GM21825 (cell line): ENCODE data around the gene CKB.

ENCODE experiments used
- ATAC-seq: cut with Tn5 transposase; IDR thresholded peaks from one replicate; pipeline ENCODE4 v1.9.1; 2021; ENCODE audit warnings: mild to moderate bottlenecking, moderate library complexity; ENCODE audit not compliant: unreplicated experiment

The CKB gene

DNA sequence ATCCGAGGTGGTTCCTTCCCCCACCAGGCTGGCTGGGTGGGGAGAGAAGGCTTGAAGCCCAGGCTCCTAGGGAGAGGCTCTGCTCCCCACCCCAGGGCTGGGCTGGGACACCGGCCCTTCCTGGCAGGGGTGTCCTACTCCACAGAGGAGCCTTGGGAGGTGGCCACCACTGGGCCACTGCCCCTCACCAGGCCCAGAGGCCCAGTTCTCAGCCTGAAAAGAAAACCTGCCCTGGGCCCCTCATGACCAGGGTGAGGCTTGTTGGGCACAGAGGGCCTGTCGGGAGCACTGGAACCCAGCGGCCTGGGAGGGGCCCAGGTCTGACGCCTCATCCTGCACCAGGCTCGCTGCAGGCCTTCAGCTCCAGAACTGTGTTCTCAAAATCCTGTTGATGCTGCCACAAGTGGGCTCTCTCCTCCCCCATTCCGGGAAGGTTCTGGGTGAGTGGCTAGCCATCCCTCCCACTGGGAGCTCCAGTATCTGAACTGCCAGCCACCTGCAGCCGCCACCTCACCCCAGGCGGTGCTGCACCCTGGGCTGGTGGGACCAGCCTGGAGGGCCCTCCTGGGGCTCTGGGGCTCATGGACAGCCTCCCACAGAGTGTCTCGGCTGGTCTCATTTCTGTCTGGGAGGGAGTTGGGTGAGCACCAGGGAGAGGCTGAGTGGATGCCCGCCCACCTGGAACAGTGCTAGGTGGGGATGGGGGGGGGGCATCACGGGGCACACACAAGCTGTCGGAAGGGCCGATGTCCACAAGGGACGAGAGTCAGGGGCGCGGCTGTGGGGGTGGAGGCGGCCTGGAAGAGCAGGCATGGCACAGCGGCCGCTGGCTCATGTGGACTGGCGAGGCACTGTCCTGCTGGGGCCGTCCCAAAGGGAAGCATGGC is 28.1 kb upstream of the CKB start:
- ATAC-seq = no peak

DNA sequence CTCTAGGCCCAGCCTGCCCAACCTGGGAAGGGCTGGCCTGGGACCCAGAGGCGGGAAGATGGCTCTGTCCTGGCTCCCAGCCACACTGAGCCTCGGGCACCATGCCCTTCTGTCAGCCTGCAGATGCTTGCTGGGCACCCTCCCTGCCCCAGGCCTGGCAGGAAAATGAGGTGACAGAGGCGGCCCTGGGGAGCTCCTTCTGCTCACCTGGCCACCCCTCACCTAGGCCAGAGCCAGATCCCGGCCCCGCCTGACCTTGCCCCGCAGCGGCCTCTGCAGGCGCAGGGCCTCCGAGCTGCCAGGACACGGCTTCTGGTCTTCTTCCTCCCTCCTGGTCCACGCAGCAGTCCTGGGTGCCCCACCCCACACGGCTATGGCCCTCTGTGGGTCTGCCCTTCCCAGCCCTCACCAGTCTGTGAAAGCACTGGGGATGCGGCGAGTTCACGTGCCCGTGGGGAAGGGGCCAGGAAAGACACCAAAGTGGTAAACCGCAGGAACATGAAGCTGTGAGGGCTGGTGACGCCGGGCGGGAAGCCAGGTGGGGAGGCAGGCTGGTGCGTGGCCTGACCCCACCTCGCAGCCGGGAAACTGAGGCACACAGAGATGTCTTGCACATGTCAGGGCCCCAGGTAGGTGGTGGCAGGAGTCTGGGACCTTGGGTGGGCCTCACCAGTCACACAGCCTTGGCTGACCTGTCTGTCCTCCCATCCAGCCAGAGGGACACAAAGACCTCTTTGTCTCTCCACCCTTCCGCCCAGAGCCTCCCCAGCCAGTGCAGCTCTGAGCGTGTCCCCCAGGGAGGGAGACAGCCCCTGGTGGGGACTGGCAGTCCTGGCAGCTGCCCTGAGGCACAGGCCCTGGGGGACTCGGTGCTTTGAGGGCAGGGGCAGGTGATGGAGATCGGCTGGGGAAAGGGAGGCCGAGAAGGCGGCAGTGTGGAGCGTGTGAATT is 27.0 kb upstream of the CKB start:
- no peak for ATAC-seq

DNA sequence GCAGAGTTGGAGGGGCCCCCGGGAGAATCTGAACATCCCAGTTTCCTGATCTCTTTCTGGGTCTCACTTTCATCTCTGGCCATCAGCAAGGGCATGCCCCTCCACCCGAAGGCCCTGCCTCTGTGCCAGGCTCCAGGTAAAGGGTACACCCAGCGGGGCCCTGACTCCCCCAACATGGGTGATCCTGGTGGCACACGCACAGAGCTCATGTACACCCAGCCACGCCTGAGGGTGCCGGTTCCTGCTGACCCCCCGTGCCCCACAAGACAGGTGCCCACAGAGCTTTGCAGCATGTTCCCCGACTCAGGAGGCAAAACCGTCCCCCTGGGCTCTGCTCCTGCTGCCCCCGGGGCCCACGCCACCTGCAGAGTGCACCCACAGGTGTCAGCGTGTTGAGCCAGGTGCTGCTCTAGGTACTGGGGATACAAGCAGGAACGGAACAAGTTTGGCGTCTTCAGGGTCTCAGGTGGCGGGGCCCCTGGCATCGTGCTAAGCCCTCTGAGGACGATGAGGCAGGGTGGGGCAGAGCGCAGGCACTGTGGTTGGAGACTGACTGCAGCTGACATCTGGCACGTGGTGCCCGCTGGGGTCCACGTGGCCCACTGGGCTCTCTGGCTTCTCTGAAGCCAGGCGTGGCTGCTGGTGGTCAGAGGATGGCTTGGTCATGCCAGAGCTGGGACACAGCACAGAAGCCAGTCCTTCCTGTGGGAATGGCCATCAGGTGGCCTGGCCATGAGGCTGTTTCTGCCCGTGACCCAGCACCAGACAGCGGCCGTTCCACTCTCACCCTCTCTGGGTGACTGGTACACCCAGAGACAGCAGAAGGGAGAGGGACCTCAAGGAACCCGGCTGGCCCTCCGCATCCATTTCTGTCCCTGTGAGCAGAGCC is 26.1 kb upstream of the CKB start:
- no peak for ATAC-seq

DNA sequence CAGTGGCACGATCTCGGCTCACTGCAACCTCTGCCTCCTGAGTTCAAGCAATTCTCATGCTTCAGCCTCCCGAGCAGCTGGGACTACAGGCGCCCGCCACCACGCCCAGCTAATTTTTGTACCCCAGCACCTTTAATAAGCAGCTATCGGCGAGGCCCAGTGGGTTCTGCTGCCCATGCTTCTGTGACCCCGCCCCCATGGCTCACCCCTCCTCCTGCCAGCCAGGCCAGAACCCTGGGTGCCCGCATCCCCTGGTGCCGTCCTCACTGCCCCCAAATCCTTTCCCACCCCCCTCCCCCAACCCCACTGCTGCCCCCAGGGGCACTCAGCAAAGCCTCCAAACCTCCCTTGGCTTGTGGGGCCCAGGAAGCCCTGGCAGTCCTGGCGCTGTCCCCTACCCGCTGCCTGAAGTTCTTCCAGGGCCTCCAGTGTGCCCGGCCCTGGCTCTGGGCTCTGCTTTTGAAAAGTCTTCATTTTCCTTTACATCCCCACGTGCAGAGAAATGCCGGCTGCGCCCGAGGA is 25.4 kb upstream of the CKB start:
- ATAC-seq = no peak

DNA sequence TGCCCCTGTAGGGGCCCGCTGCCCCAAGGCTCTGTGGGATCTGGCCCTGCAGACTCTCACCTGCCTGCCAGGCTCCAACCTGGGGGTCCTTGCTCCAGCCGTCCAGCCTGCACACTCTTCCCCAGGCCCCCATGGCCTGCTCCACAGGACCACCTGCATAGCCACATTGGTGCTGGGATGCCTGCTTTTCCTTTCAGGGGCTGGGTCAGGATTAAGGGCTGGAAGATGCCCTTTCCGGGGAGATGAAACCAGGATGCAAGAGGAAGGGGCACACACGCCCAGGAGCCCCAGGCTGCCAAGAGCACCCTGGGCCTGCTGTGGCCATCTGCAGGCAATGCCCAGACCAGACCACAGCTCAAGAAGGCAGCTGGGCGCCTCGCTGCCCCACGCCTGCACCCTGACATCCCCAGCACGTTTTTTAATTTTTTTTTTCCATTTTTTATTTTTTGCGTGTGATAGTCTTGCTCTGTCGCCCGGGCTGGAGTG is 24.9 kb upstream of the CKB start:
- no peak for ATAC-seq

DNA sequence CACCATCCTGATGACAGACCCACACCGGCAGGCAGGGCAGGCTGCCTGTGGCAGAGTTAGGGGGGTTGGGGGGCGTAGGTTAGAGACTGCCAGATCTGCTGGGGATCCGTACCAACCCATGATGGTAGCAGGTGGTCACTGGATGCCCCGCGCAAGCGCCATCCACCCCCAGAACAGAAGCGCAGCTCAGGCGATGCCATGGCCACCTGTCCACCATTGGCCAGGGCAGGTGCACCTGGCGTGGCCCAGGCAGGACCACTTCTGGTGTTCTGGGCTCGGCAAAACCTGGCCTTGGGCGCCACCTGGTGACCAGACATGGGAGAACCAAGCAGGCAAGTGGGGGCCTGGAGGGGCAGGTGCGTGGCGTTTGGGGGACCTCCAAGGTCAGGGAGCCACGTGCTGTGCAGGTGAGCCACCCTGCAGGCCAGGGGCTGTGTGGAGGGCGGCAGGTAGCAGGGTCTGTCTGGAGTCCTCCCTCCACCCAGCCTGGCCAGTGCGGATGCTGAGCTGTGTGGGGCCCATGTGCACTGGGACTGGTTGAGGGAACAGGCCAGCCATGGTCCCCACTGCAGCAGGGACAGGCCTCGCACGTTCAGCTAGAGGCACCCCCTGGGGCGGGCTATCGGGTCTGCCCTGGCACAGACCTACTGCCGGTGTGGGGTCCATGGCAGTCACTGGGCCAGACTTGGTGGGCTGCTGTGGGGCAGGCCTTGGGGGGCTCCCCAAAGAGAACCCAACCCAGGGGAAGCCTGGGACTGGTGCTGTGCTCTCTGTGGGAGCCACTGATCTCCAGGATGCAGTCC is 24.2 kb upstream of the CKB start:
- ATAC-seq = no peak

DNA sequence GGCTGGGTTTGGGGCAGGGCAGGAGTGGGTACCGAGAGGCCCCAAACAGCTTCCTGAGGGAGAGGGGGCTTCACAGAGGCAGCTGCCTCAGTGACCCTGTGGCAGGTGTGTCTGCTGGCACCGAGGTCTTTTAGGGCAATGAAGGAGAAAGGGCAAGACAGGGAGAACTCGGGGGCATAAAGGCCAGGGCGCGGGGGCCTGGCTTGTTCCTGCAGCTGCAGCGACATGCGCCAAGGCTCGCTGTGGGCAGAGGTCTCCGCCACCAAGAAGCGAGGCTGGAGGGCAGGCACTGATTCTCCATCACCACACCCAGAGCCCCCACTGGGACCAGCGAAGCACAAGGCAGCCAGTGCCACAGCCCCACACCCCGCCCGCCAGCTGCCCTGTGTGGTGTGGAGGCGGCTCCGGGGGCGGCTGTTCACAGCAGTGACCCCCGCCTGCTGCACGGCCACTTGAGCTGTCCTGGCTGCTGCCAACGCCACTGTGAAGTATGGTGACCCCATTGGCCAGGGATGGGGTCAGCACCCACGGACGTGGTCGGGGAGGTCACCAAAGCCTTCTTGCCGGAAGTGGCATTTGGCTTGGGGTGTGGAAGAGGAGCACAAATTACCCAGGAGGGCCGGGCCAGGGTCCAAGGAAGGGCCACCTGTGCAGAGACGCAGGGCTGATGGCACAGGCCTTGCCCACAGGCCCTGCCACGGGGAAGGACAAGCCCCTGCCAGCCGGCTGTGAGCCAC is 23.5 kb upstream of the CKB start:
- no peak for ATAC-seq

DNA sequence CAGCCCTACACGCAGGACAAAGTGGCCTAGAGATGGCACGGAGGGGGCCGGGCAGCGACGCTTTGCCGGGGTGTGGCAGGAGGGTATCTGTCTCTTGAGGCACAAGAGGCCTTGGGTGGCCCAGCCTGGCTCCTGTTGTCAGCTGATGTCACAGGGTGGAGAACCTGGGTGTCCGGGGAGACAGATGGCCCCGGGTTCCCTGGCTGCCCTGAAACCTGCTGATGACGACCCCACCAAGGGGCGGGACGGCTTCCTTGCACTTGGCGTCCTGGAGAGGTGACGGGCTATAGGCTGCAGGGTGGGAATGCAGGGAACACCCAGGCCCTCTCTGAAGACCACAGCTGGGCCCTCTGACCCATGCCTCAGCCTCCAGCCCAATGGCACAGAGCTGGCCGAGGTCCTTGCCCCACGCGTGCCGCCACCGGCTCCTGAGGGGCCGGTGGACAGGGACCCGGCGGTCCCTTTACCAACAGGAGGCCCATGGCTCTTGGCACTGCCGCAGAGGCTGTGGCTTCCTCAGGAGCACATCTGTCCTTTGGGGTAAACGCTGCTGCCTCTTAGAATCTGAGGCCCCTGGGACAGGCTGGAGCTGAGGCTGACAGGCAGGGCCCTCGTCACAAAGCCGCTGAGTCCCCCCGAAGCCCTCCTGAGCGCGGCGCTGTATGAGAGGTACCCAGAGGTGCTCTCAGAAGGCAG is 22.7 kb upstream of the CKB start:
- ATAC-seq = no peak

DNA sequence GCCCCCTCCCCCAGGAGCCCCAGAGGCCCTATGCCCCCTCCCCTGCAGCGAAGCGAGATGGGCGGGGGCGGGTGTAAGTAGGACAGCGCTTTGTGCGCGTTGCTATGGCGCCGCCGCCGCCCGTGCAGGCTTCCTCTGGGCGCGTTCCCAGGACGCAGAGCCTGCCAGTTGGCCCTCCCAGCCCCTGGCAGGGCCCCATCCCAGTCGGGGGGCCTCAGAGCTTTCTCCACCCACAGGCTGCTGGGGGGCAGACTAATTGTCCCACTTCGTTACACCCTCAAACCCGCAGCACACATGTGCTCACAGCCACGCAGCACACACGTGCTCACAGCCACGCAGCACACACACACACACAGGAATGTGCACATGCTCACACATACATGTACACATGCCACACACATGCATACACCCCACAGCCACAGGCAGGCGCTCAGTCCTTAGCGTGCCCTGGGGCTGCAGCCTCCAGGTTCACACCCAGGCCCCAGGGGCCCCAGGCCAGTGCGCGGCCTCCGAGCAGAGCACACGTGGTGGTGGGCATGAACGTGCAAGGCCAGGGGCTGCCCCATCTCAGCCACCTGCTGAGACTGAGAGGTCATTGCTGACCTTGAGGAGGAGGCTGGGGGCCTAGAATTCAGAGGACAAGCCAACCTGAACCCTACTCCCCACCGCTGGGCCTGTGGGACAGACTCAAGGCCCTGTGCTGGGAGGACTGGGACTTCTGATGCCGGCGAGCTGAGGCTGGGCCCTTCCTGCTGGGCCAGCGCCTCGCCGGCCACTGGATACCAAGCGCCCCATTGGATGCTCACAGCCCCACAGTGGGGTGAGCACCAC is 22.0 kb upstream of the CKB start:
- no peak for ATAC-seq

DNA sequence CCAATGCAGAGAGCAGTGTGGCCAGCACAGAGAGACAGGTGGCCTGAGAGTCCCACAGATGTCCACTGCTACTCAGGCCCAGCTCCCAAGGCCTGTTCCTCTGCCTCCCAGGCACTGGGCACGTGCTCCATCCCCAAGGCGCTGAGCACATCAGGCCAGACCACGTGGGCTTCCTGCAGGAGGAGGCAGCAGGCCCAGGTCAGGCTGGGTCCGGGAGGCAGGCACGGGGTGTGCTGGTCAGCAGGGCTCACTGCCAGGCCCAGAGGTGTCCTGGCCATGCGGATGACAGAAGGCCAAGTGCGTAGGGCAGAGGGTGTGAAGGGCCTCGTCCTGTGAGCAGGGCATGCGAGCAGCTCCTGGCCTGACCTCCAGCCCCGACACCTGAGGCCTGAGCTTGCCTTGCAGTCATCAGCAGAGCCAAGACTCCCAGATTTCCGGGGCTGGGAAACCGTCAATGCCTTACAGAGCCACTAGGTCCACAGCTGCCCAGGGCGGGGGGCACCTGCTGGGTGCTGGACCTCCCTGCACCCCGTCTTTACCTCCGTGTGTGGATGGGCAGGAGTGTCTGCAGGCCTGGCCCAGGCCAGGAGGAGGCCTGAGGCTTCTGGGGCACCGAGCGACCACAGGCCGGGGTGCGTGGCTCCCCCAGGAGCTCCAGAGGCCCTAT is 21.2 kb upstream of the CKB start:
- no peak for ATAC-seq

DNA sequence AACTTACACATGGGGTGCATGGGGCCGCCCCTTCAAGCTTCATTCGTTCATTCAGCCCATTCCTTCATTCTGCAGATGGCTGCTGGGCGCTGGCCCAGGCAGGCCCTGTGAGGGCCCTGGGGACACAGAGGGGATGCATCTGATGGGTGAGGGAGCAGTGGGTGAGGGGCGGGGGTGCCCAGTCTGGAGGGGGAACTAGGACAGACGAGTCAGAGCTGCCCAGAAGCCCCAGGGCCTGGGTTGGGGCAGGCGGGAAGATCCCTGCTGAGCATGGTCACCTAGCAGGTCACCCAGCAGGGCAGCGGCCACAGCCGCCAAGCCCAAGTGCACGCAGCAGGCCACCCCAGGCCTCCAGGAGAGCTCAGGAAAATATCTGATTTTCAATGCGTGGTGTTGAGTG is 20.5 kb upstream of the CKB start:
- ATAC-seq = no peak

DNA sequence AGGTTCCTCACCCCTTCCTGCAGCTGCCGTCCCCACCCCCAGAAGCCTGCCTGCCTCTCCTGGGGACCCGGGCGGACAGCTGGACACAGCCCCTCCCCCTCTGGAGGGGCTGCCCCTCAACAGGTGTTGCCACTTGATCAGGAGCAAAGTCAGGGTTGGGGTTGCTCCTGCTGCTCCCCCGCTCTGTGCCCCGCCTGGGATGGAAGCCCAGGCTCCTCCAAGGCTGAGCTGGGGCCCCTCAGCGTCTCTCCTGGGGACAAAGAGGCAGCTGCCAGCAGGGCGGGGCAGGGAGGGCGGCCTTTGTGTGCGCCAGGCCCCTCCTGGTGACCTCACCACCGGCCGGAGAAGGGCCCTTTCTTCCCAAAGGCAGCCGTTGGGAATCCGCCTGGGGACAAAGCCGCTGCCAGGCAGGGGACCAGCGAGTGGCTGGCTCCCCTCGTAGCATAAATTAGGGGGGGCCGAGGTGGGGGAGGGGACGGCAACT is 20.0 kb upstream of the CKB start:
- no peak for ATAC-seq

DNA sequence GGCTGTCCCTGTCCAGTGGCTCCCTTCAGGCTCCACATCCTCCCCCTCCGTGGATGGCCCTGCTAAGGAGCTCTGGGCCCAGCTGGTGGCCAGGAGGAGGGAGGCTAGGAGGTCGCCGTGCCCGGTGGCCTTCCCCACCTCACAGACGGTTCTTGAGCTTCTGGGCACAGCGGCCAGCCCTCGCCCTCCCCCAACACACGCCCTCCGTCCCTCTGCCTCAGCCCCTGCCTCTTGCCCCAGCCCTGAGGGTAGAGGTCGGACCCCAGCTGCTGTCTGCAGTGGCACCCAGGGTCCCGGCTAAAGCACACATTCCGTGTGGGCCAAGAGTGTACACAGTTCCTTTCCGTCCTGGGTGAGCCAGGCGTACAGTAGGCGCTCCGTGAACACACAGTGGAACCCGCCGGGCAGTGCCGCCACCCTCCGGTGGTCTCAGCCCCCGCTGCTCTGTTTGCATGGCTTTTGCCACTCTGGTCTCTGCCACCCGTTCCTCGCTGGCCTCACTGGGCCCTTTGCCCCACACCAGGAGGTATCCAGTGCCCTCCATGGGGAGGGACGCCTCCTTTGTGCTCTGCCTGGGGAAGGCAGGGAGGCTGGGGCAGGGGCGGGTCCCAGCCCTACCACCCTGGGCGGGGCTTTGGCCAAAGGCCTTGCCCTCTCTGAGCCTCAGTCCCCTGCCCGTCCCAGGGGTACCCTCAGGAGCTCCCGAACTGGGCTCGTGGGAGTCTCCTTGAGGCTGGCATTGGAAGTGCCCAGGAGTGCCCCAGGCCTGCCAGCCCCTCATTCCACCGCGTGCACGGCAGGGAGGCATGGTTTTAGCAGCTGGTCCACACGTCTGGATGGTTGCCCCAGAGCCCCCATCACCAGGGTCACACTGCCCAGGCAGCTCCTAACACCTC is 19.3 kb upstream of the CKB start:
- ATAC-seq = no peak

DNA sequence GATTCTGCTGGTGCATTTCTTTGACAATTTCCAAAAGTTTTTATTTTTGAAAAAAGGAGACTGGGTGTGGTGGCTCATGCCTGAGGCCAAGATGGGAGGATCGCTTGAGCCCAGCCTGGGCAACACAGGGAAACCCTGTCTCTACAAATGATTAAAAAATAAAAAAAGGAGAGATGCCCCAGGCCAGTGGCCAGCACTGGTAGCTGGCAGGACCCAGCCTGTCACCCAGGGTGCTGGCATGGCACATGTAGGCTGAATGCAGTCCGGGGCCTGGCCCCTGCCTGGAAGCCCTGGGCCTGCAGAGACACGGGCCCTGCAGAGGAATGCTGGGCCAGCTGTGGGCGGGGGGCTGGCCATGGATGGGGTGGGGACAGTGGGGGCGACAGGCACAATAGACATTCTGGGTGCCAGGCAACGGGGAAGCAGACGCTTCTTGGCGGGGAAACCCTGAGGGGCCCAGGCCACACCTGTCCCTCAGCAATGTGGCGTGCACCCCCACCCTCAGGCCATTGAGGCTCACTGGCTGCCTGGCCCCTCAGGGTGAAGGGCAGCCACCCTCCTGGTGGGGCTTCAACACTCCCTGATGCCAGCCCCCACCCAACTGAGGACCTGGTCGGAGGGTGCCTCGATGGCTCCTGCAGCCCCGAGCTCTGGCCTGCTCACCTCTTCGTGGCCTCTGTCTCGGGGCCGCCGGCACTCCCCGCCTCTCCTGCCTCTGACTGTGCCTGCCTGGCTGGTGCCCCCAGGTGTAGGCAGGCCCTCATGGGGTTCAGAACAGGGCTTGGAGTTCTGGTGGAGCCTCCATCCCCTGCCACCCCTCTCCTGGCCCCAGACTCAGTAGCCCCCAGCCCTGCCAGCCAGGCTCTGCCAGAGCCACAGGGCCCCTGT is 18.4 kb upstream of the CKB start:
- no peak for ATAC-seq
